Measurements from ENCODE around the gene CHCHD6. TPM values are rescaled to one million over a fixed set of nuclear protein-coding genes. Genes with fewer than 3 reads are reported as not detected.

The CHCHD6 gene
- total RNA-seq, 1 experiment from 2014 or later: 33.0 TPM

DNA sequence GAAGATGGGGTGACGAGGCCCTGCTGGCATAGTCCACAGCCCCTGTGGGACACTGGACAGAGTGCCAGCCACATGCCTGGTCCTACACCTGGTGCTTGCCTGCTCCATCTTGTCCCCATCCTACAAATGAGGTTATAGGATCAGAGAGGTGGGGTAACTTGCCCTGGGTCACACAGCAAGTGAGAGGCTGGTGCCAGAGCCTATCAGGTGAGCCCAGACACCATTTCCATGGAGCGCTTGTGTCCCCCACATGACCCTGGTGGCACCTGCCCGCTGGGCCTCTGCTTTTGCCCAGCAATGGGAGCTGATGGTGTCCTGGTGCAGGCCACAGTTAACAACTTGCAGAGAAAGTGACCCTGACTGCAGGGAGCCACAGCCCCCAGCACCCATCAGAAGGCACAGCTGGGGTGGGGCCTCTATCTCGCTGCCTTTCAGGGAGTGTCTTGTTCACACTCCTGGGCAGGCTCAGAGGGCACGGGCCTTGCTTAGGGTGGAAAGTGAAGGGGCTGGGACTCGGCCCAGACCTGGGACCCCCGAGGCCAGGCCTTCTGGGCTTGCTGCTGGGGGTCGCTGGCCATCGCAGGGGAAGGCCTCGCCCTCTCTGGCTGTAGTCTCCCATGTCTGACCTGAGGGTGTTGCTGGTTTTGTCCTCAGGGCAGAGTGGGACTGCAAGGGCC is 286.1 kb downstream of the CHCHD6 start:
- Histone ChIP-seq H3K4me1 (ENCODE audit: insufficient read depth, low read length) (no peaks in the 10 kb centered on the region), H3K9me3 (ENCODE audit: low read length) (no peaks in the 10 kb centered on the region), H3K36me3 (ENCODE audit: low read depth, low read length) (no peaks in the 10 kb centered on the region), H3K27me3 (ENCODE audit: low read length) (no peaks in the 10 kb centered on the region), H2AFZ (ENCODE audit: low read length) (no peak overlapping the region), H3K4me3 (ENCODE audit: low read length) (no peak overlapping the region), H3F3A (ENCODE audit: low read length, unreplicated experiment) (no peaks in the 10 kb centered on the region), H4K20me1 (ENCODE audit: low read length) (peaks cover 10% of the 10 kb centered on the region; the same call in 1 of the 2 replicates), H3K9me2 (replicated peaks; ENCODE audit: low read length) (no peaks in the 10 kb centered on the region), H3K4me2 (ENCODE audit: low read length) (no peak overlapping the region), H3K9ac (ENCODE audit: low read length) (no peak overlapping the region), H3K27ac (ENCODE audit: low read length) (no peak overlapping the region), H3K79me2 (ENCODE audit: low read length) (peaks cover 48% of the 10 kb centered on the region)
- TF ChIP-seq, protein P1, sequence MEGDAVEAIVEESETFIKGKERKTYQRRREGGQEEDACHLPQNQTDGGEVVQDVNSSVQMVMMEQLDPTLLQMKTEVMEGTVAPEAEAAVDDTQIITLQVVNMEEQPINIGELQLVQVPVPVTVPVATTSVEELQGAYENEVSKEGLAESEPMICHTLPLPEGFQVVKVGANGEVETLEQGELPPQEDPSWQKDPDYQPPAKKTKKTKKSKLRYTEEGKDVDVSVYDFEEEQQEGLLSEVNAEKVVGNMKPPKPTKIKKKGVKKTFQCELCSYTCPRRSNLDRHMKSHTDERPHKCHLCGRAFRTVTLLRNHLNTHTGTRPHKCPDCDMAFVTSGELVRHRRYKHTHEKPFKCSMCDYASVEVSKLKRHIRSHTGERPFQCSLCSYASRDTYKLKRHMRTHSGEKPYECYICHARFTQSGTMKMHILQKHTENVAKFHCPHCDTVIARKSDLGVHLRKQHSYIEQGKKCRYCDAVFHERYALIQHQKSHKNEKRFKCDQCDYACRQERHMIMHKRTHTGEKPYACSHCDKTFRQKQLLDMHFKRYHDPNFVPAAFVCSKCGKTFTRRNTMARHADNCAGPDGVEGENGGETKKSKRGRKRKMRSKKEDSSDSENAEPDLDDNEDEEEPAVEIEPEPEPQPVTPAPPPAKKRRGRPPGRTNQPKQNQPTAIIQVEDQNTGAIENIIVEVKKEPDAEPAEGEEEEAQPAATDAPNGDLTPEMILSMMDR (conservative IDR thresholded peaks at IDR 0.05; ENCODE audit: low read depth, low read length): no peak
- TF ChIP-seq EZH2 (IDR thresholded peaks at IDR 0.05; ENCODE audit: low read length, unreplicated experiment) (no peak), EZH2phosphoT487 (IDR thresholded peaks at IDR 0.05; ENCODE audit: borderline replicate concordance, low read length) (no peak)
- intact Hi-C loops (cut with micrococcal nuclease): no loop called here
- BruUV-seq (replicated peaks): no TSS peak
- DNase-seq (no peak), ATAC-seq (no peak)
- POLR2A ChIA-PET (ENCODE audit: unreplicated experiment): no interaction called here
- CTCF ChIA-PET: no interaction called here

DNA sequence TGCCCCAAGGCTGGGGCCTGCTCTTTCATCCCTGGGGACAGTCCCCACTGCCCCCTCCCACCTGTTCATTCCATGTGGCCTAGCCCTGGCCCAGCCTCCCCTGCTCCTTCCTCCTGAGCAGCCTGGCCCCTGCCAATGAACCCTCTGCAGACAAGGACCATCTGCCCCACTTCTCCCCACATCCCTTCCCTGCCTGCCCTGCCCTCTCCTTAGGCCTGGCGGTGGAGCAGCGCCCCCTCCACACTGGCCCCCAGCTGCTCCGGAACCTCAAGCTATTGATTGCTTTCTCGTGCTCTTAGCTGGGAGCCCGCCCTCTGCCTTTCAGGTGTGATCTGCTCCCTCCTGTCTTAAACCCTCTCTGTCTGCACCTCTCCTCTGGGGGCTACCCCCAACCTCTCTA is 286.9 kb downstream of the CHCHD6 start:
- no TSS peak for BruUV-seq (replicated peaks)
- Histone ChIP-seq H3K4me2 (ENCODE audit: low read length) (no peak overlapping the region), H3K27me3 (ENCODE audit: low read length) (no peaks in the 10 kb centered on the region), H3K27ac (ENCODE audit: low read length) (no peak overlapping the region), H3K4me1 (ENCODE audit: insufficient read depth, low read length) (no peaks in the 10 kb centered on the region), H4K20me1 (ENCODE audit: low read length) (peaks cover 10% of the 10 kb centered on the region; the same call in 1 of the 2 replicates), H3K9me2 (replicated peaks; ENCODE audit: low read length) (no peaks in the 10 kb centered on the region), H3F3A (ENCODE audit: low read length, unreplicated experiment) (no peaks in the 10 kb centered on the region), H2AFZ (ENCODE audit: low read length) (no peak overlapping the region), H3K9me3 (ENCODE audit: low read length) (no peaks in the 10 kb centered on the region), H3K9ac (ENCODE audit: low read length) (no peak overlapping the region), H3K79me2 (ENCODE audit: low read length) (peaks cover 41% of the 10 kb centered on the region), H3K36me3 (ENCODE audit: low read depth, low read length) (no peaks in the 10 kb centered on the region), H3K4me3 (ENCODE audit: low read length) (no peak overlapping the region)
- ChIA-PET CTCF (no interaction called here), POLR2A (ENCODE audit: unreplicated experiment) (no interaction called here)
- TF ChIP-seq EZH2phosphoT487 (IDR thresholded peaks at IDR 0.05; ENCODE audit: borderline replicate concordance, low read length) (no peak), EZH2 (IDR thresholded peaks at IDR 0.05; ENCODE audit: low read length, unreplicated experiment) (no peak)
- TF ChIP-seq, protein P1 (conservative IDR thresholded peaks at IDR 0.05; ENCODE audit: low read depth, low read length): no peak
- intact Hi-C loops (cut with micrococcal nuclease): no loop called here
- DNase-seq (no peak), ATAC-seq (no peak)

DNA sequence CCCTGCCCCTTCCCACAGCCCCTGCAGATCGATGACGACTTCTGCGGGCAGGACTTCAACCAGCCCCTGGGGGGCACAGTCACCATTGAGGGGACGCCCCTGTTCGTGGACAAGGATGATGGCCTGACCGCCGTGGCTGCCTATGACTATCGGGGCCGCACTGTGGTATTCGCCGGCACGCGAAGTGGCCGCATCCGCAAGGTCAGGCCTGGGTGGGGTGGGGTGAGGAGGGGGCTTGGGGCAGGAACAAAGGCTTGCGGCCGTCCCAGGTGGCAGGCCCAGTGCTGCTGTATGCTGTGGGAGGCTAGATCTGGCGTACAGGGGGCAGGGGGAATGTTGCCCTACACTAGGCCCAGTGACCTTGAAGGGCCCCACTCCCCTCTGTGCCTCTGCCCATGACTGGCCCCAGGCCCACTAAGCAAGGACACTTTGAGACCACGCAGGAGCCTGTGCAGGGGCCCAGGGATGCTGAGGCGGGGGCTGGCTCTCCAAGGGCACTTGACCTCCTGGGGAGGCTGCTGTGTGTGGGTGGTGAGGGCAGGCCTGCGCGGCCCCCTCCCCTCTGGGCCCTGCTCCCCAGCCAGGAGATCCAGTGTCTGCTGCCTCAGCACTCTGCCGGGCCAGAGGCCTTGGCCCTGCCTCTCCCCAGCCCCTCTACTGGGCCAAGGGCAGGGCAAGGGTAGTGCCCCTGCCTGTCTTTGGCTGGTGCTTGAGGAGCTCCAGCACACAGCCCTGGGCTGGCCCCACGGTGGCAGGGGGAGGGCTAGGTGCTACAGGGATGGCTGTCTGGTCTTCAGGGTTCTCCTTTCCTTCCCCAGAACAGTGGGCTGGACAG is 287.5 kb downstream of the CHCHD6 start:
- H3K36me3 ChIP-seq (ENCODE audit: low read depth, low read length): no peaks in the 10 kb centered on the region
- TF ChIP-seq EZH2phosphoT487 (IDR thresholded peaks at IDR 0.05; ENCODE audit: borderline replicate concordance, low read length) (no peak), EZH2 (IDR thresholded peaks at IDR 0.05; ENCODE audit: low read length, unreplicated experiment) (no peak)
- TF ChIP-seq, protein P1 (conservative IDR thresholded peaks at IDR 0.05; ENCODE audit: low read depth, low read length): no peak
- H2AFZ ChIP-seq (ENCODE audit: low read length): no peak overlapping the region
- intact Hi-C loops (cut with micrococcal nuclease): no loop called here
- no peak overlapping the region for H3K4me2 ChIP-seq (ENCODE audit: low read length)
- H3K27me3 ChIP-seq (ENCODE audit: low read length): no peaks in the 10 kb centered on the region
- DNase-seq (no peak), ATAC-seq (no peak)
- peaks cover 7% of the 10 kb centered on the region; the same call in 1 of the 2 replicates for H4K20me1 ChIP-seq (ENCODE audit: low read length)
- H3K27ac ChIP-seq (ENCODE audit: low read length): no peak overlapping the region
- no peaks in the 10 kb centered on the region for H3K4me1 ChIP-seq (ENCODE audit: insufficient read depth, low read length)
- ChIA-PET CTCF (no interaction called here), POLR2A (ENCODE audit: unreplicated experiment) (no interaction called here)
- H3K9me2 ChIP-seq (replicated peaks; ENCODE audit: low read length): no peaks in the 10 kb centered on the region
- H3K79me2 ChIP-seq (ENCODE audit: low read length): peaks cover 40% of the 10 kb centered on the region
- no peaks in the 10 kb centered on the region for H3K9me3 ChIP-seq (ENCODE audit: low read length)
- no peak overlapping the region for H3K4me3 ChIP-seq (ENCODE audit: low read length)
- BruUV-seq (replicated peaks): no TSS peak
- no peak overlapping the region for H3K9ac ChIP-seq (ENCODE audit: low read length)
- H3F3A ChIP-seq (ENCODE audit: low read length, unreplicated experiment): no peaks in the 10 kb centered on the region

Measured in PC-3 (cell line).